CD4-positive, CD25-positive, alpha-beta regulatory T cell (primary cell): ENCODE data around the gene RASA4B. TPM values are rescaled to one million over a fixed set of nuclear protein-coding genes. Genes with fewer than 3 reads are reported as not detected.
A peak's percentile ranks its signal among the peaks of the same experiment; 100 is the strongest.

Experiments used
- ATAC-seq, 2 donors: fragments of 150-1000 bp; cut with Tn5 transposase; one replicate each; pipeline ENCODE4 v1.10.0; 2021; ENCODE audit warnings: low read depth in 2 of 2, moderate number of reproducible peaks in 2 of 2, moderate library complexity in 1 of 2
- DNase-seq, 3 donors: peaks; one replicate each; pipeline versions ENCODE4 v3.0.0 to v3.0.0-alpha.2; 2012 to 2022; ENCODE audit warnings: mixed read lengths in 1 of 3
- H3K27ac ChIP-seq: one replicate; pipeline ENCODE4 v1.7.0; 2013; ENCODE audit warnings: mild to moderate bottlenecking, low read length; ENCODE audit not compliant: insufficient read depth, poor library complexity, severe bottlenecking
- H3K27me3 ChIP-seq: one replicate; pipeline ENCODE4 v1.7.0; 2013; ENCODE audit warnings: low read length; ENCODE audit not compliant: control insufficient read depth, insufficient read depth
- H3K36me3 ChIP-seq: one replicate; pipeline ENCODE4 v1.7.0; 2013; ENCODE audit warnings: mild to moderate bottlenecking, low read length, moderate library complexity; ENCODE audit not compliant: control insufficient read depth, insufficient read depth
- H3K4me1 ChIP-seq: 2 replicates; pipeline ENCODE4 v1.7.0; 2013; ENCODE audit warnings: mild to moderate bottlenecking, low read length; ENCODE audit not compliant: insufficient read depth, control insufficient read depth, poor library complexity, severe bottlenecking
- H3K4me3 ChIP-seq: one replicate; pipeline ENCODE4 v1.7.0; 2013; ENCODE audit warnings: low read depth, mild to moderate bottlenecking, low read length, moderate library complexity
- H3K9me3 ChIP-seq, 2 experiments: 1 replicate in 1 of 2; 2 replicates in 1 of 2; pipeline ENCODE4 v1.7.0; 2013; ENCODE audit warnings: low read length in 2 of 2, mild to moderate bottlenecking in 1 of 2, moderate library complexity in 1 of 2; ENCODE audit not compliant: control insufficient read depth in 2 of 2
- H3K27ac Mint-ChIP-seq, 3 donors: one replicate each; pipeline ENCODE4 v1.8.0; 2020 to 2022; ENCODE audit warnings: mild to moderate bottlenecking in 3 of 3, mixed read lengths in 3 of 3, moderate library complexity in 2 of 3
- H3K27me3 Mint-ChIP-seq: one replicate; pipeline ENCODE4 v1.8.0; 2022; ENCODE audit warnings: mild to moderate bottlenecking, mixed read lengths
- H3K36me3 Mint-ChIP-seq: one replicate; pipeline ENCODE4 v1.8.0; 2020; ENCODE audit warnings: mixed read lengths
- H3K4me1 Mint-ChIP-seq, 4 donors: one replicate each; pipeline ENCODE4 v1.8.0; 2020 to 2022; ENCODE audit warnings: mixed read lengths in 4 of 4, mild to moderate bottlenecking in 1 of 4
- H3K4me3 Mint-ChIP-seq, 4 donors: one replicate each; pipeline ENCODE4 v1.8.0; 2020 to 2022; ENCODE audit warnings: mild to moderate bottlenecking in 4 of 4, mixed read lengths in 4 of 4, moderate library complexity in 3 of 4
- H3K9me3 Mint-ChIP-seq, 7 donors: one replicate each; pipeline ENCODE4 v1.8.0; 2020 to 2022; ENCODE audit warnings: mixed read lengths in 7 of 7, mild to moderate bottlenecking in 3 of 7, moderate library complexity in 2 of 7
- polyA plus RNA-seq, 4 donors: library from polyadenylated mRNA; unstranded; fragments of 300-500 nt; fragmentation: Illumina TruSeq; gene quantifications; one replicate each; pipeline ENCODE4 v1.2.3, GENCODE V29; 2021
- total RNA-seq: library from RNA; stranded (reverse); gene quantifications from one replicate; pipeline ENCODE4 v1.2.3, GENCODE V29; 2022

RASA4B gene
- total and polyA plus RNA-seq, 5 donors from 2014 or later: 8.0 to 32.4 (median 9.7) TPM

GRCh38 chr7:102444961-102445673 is 72.5 kb downstream of the RASA4B start:
- Histone ChIP-seq H3K4me3 (no peak overlapping the region), H3K4me1 (no peaks in the 10 kb centered on the region), H3K36me3 (peaks cover 15% of the 10 kb centered on the region), H3K27ac (no peak overlapping the region), H3K27me3 (no peaks in the 10 kb centered on the region), H3K9me3 (no peaks in the 10 kb centered on the region)
- Mint-ChIP-seq H3K4me1 (peaks cover 0 to 4% (median 1%) of the 10 kb centered on the region in 4 donors), H3K36me3 (peaks cover 9% of the 10 kb centered on the region), H3K4me3 (no peak overlapping the region), H3K27ac (peak overlapping the region in 1 of 3 donors; percentile 69), H3K9me3 (no peaks in the 10 kb centered on the region), H3K27me3 (no peaks in the 10 kb centered on the region)
- DNase-seq (no peak), ATAC-seq (peak; percentile 25 to 41)

DNA sequence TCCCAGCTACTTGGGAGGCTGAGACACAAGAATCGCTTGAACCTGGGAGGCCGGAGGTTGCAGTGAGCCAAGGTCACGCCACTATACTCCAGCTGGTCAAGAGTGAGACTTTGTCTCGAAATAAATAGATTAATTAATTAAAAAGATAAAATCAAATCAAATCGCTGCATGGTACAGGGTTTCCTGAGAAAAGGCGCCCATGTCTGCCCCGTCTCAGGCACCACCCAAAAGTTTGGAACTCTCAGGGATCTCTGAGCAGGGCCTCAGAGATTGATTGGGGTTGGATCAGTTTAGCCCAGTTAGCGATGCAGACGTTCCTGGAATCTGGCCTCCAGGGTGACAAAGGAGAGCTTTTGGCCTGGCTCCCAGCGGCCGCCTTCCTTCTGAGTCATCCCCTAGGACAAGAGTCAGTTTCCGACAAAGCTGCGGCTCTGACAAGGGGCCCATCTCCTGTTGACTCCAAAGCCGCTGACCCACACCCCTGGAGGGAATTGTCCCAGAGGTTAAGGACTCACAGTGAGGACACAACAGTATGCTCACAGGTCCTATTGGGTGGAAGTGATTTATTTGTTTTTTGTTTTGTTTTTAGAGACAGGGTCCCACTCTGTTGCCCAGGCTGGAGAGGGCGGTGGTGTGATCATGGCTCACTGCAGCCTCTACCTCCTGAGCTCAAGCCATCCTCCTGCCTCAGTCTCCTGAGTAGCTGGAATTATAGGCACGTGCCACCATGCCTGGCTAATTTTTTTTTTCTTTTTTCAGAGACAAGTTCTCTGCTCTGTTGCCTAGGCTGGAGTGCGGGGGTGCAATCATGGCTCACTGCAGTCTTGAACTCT is 77.4 kb downstream of the RASA4B start:
- H3K27me3 Mint-ChIP-seq: no peaks in the 10 kb centered on the region
- peaks cover 0 to 9% (median 4%) of the 10 kb centered on the region in 4 donors for H3K4me1 Mint-ChIP-seq
- H3K36me3 ChIP-seq: peaks cover 14% of the 10 kb centered on the region
- no peak overlapping the region for H3K4me3 ChIP-seq
- no peaks in the 10 kb centered on the region for H3K9me3 Mint-ChIP-seq
- H3K36me3 Mint-ChIP-seq: peaks cover 9% of the 10 kb centered on the region
- peaks cover 1% of the 10 kb centered on the region for H3K4me1 ChIP-seq
- H3K27me3 ChIP-seq: no peaks in the 10 kb centered on the region
- no peak overlapping the region for H3K4me3 Mint-ChIP-seq
- no peaks in the 10 kb centered on the region for H3K9me3 ChIP-seq
- no peak overlapping the region for H3K27ac ChIP-seq
- H3K27ac Mint-ChIP-seq: no peak overlapping the region
- DNase-seq (no peak), ATAC-seq (no peak)

- Mint-ChIP-seq H3K27me3 (peaks cover 5% of the 10 kb centered on the region), H3K27ac (peak overlapping the region in 2 of 3 donors; percentile 43 to 54), H3K4me3 (peak overlapping the region in 3 of 4 donors; percentile 46 to 86 (median 65)), H3K4me1 (peaks cover 5 to 35% (median 19%) of the 10 kb centered on the region in 4 donors), H3K9me3 (no peaks in the 10 kb centered on the region), H3K36me3 (no peaks in the 10 kb centered on the region)
- Histone ChIP-seq H3K27ac (no peak overlapping the region), H3K36me3 (peaks cover 8% of the 10 kb centered on the region), H3K27me3 (no peaks in the 10 kb centered on the region), H3K9me3 (no peaks in the 10 kb centered on the region), H3K4me3 (no peak overlapping the region), H3K4me1 (peaks cover 35% of the 10 kb centered on the region)
- ATAC-seq (no peak), DNase-seq (no peak)
Observed at GRCh38 chr7:102436118-102436517, 81.5 kb downstream of the RASA4B start.

GRCh38 chr7:102434039-102434486 is 83.5 kb downstream of the RASA4B start:
- H3K9me3 ChIP-seq: no peaks in the 10 kb centered on the region
- peaks cover 50% of the 10 kb centered on the region for H3K4me1 ChIP-seq
- H3K9me3 Mint-ChIP-seq: no peaks in the 10 kb centered on the region
- H3K4me3 Mint-ChIP-seq: peak overlapping the region; percentile 85 to 94 (median 87)
- no peaks in the 10 kb centered on the region for H3K36me3 Mint-ChIP-seq
- H3K27ac ChIP-seq: peak overlapping the region; percentile 98
- DNase-seq: peak in 1 of 3 donors; percentile 54
- ATAC-seq: no peak
- no peaks in the 10 kb centered on the region for H3K27me3 ChIP-seq
- H3K27ac Mint-ChIP-seq: peak overlapping the region; percentile 16 to 90 (median 88)
- H3K4me3 ChIP-seq: peak overlapping the region; percentile 75
- peaks cover 10 to 55% (median 33%) of the 10 kb centered on the region in 4 donors for H3K4me1 Mint-ChIP-seq
- H3K27me3 Mint-ChIP-seq: peaks cover 5% of the 10 kb centered on the region
- peaks cover 2% of the 10 kb centered on the region for H3K36me3 ChIP-seq

DNA sequence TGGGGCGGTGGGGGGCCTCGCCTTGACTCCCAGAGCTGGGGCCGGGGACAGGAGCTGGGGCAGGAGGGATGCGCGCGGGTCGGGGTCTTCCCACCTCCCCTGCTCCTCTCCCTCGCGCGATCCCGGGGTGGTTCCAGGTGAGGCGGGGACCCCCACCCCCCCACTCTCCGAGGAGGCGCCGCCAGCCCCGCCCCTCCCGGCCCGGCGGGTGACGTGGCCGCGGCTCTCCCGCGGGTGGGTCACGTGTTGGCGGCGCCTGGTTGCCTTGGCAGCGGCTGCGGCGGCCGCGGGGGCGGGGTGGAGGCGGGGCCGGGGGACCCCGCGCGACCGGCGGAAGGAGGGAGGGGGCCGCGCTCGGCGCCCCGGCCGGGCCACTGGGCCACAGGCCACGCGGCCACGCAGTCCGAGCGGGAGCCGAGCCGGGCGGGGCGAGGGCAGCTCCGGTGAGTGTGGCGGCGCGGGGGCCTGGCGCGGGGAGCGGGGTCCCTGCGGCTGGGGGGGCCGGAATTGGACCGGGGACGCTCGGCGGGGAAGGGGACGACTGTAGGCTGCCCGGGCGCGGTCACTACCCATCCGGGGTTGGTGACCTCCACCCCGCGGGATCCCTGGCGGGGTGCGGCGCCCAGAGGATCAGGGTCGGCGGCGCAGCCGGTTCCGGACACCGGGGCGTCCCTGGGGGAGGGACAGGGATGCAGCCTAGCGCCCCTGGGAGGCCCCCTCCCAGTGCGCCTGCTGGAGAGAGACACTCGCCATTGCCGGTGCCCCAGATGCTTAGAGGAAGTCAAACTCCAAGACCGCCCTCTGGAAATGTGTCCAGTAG is 84.1 kb downstream of the RASA4B start, which contains the start of gene ORAI2:
Gene ORAI2 (plus strand): TSS at position 357 of the 820 bp plus-strand sequence. CDS start 5,382 bp downstream, outside the sequence.
- H3K9me3 ChIP-seq: no peaks in the 10 kb centered on the region
- H3K27ac Mint-ChIP-seq: peak within 1 kb of the TSS; percentile 88 to 100 (median 91)
- DNase-seq: peak; percentile 80 to 85 (median 82)

More for the DNA sequence above, 84.1 kb downstream of the RASA4B start, which contains the start of gene ORAI2:
- peaks cover 5% of the 10 kb centered on the region for H3K27me3 Mint-ChIP-seq
- H3K27me3 ChIP-seq: no peaks in the 10 kb centered on the region
- H3K27ac ChIP-seq: peak within 1 kb of the TSS; percentile 98
- peaks cover 10 to 58% (median 33%) of the 10 kb centered on the region in 4 donors for H3K4me1 Mint-ChIP-seq
- no peaks in the 10 kb centered on the region for H3K9me3 Mint-ChIP-seq
- ATAC-seq: peak; percentile 81
- H3K4me1 ChIP-seq: peaks cover 52% of the 10 kb centered on the region
- H3K36me3 Mint-ChIP-seq: no peaks in the 10 kb centered on the region
- peak within 1 kb of the TSS; percentile 75 for H3K4me3 ChIP-seq
- H3K36me3 ChIP-seq: no peaks in the 10 kb centered on the region
- peak within 1 kb of the TSS; percentile 85 to 95 (median 90) for H3K4me3 Mint-ChIP-seq

Other genes with a start within 250 kb of the RASA4B start
- 0.89 TPM for gene SH2B2, start 230.9 kb downstream of the RASA4B start, total RNA-seq
- gene SH2B2, start 230.9 kb downstream of the RASA4B start, polyA plus RNA-seq: under 1 TPM; 0.24 to 0.94 (median 0.48) TPM
- gene SPDYE6, start 161.3 kb downstream of the RASA4B start, total RNA-seq: not detected
- gene SPDYE6, start 161.3 kb downstream of the RASA4B start, polyA plus RNA-seq: under 1 TPM in 2 of 4 donors, not detected in 2; 0.16 to 0.22 TPM
- gene PRKRIP1, start 121.4 kb downstream of the RASA4B start, total RNA-seq: 47.7 TPM
- 10 to 100 TPM; 12.3 to 15.5 (median 14.8) TPM for gene PRKRIP1, start 121.4 kb downstream of the RASA4B start, polyA plus RNA-seq
- 14.6 TPM for gene ORAI2, start 84.2 kb downstream of the RASA4B start, total RNA-seq
- gene ORAI2, start 84.2 kb downstream of the RASA4B start, polyA plus RNA-seq: 10 to 100 TPM; 15.8 to 26.6 (median 17.7) TPM
- gene ALKBH4, start 52.9 kb downstream of the RASA4B start, total RNA-seq: 7.4 TPM
- 10 to 100 TPM; 18.4 to 20.6 (median 19.4) TPM for gene ALKBH4, start 52.9 kb downstream of the RASA4B start, polyA plus RNA-seq
- 12.9 TPM for gene LRWD1, start 52.8 kb downstream of the RASA4B start, total RNA-seq
- 10 to 100 TPM; 12.4 to 15.3 (median 13.7) TPM for gene LRWD1, start 52.8 kb downstream of the RASA4B start, polyA plus RNA-seq
- gene POLR2J, start 38.9 kb downstream of the RASA4B start, total RNA-seq: 39.1 TPM
- gene POLR2J, start 38.9 kb downstream of the RASA4B start, polyA plus RNA-seq: 100 to 1,000 TPM in 3 of 4 donors, 10 to 100 TPM in 1; 73.9 to 109 (median 104) TPM
- gene UPK3BL2, start 25.9 kb upstream of the RASA4B start, total RNA-seq: 98.1 TPM
- gene UPK3BL2, start 25.9 kb upstream of the RASA4B start, polyA plus RNA-seq: 1 to 10 TPM in 3 of 4 donors, under 1 TPM in 1; 0.86 to 3.3 (median 1.5) TPM
- gene SPDYE2, start 33.4 kb upstream of the RASA4B start, total RNA-seq: 0.39 TPM
- under 1 TPM; 0.19 to 0.66 (median 0.47) TPM for gene SPDYE2, start 33.4 kb upstream of the RASA4B start, polyA plus RNA-seq
- gene POLR2J3, start 54.8 kb upstream of the RASA4B start, total RNA-seq: 214 TPM
- gene POLR2J3, start 54.8 kb upstream of the RASA4B start, polyA plus RNA-seq: 10 to 100 TPM; 19.9 to 33.7 (median 27.9) TPM
- 67.5 TPM for gene RASA4, start 99.0 kb upstream of the RASA4B start, total RNA-seq
- gene RASA4, start 99.0 kb upstream of the RASA4B start, polyA plus RNA-seq: 10 to 100 TPM; 17.7 to 24.2 (median 19.3) TPM
- gene UPK3BL1, start 125.0 kb upstream of the RASA4B start, total RNA-seq: 119 TPM
- 10 to 100 TPM in 3 of 4 donors, 1 to 10 TPM in 1; 9.7 to 32.6 (median 21.9) TPM for gene UPK3BL1, start 125.0 kb upstream of the RASA4B start, polyA plus RNA-seq
- gene SPDYE2B, start 132.5 kb upstream of the RASA4B start, total RNA-seq: not detected
- gene SPDYE2B, start 132.5 kb upstream of the RASA4B start, polyA plus RNA-seq: under 1 TPM in 1 of 4 donors, not detected in 3; 0.41 TPM
- gene POLR2J2, start 153.9 kb upstream of the RASA4B start, total RNA-seq: 56.4 TPM
- 1 to 10 TPM; 1.3 to 3.3 (median 1.9) TPM for gene POLR2J2, start 153.9 kb upstream of the RASA4B start, polyA plus RNA-seq
- 6.4 TPM for gene FAM185A, start 231.2 kb upstream of the RASA4B start, total RNA-seq
- 1 to 10 TPM; 6.1 to 7.3 (median 6.6) TPM for gene FAM185A, start 231.2 kb upstream of the RASA4B start, polyA plus RNA-seq